PFSK-1 (cell line): ENCODE results near the gene KRTAP10-6.

Source experiments
- POLR2AphosphoS5 ChIP-seq: IDR thresholded peaks from 2 replicates; pipeline ENCODE4 v1.6.1; 2012; ENCODE audit warnings: low read depth, mild to moderate bottlenecking, control low read depth, low read length, moderate library complexity
- REST ChIP-seq, 2 experiments: IDR thresholded peaks; 2 replicates each; pipeline versions ENCODE4 v1.6.1 to v1.8.0; 2011 to 2012; ENCODE audit warnings: low read depth in 2 of 2, low read length in 2 of 2, control low read depth in 1 of 2, inconsistent platforms in 1 of 2, mild to moderate bottlenecking in 1 of 2, moderate library complexity in 1 of 2; ENCODE audit not compliant: insufficient read depth in 1 of 2
- SIN3A ChIP-seq: IDR thresholded peaks from 2 replicates; pipeline ENCODE4 v1.6.1; 2012; ENCODE audit warnings: mild to moderate bottlenecking, low read length, moderate library complexity, borderline replicate concordance; ENCODE audit not compliant: insufficient read depth
- TAF1 ChIP-seq: IDR thresholded peaks from 2 replicates; pipeline ENCODE4 v1.6.1; 2012; ENCODE audit warnings: low read length, control low read depth, borderline replicate concordance; ENCODE audit not compliant: insufficient read depth

- TF ChIP-seq REST (IDR thresholded peaks at IDR 0.05; ENCODE audit: insufficient read depth in 1 of 2, low read depth in 2 of 2, low read length in 2 of 2) (no peak), POLR2AphosphoS5 (no peak), TAF1 (no peak), SIN3A (no peak)
Measured at GRCh38 chr21:44558695-44559094, 33.6 kb downstream of the KRTAP10-6 start, which contains the start of gene KRTAP10-3.
